ENCODE results near the gene LDHD. TPM values are rescaled to one million over a fixed set of nuclear protein-coding genes. Genes with fewer than 3 reads are reported as not detected.

Gene LDHD
- total and polyA plus RNA-seq, 2 of the 13 experiments (the other 11 are each of a cell fraction or from before 2014, with no cell fraction given), result 9.1 to 9.8 TPM

DNA sequence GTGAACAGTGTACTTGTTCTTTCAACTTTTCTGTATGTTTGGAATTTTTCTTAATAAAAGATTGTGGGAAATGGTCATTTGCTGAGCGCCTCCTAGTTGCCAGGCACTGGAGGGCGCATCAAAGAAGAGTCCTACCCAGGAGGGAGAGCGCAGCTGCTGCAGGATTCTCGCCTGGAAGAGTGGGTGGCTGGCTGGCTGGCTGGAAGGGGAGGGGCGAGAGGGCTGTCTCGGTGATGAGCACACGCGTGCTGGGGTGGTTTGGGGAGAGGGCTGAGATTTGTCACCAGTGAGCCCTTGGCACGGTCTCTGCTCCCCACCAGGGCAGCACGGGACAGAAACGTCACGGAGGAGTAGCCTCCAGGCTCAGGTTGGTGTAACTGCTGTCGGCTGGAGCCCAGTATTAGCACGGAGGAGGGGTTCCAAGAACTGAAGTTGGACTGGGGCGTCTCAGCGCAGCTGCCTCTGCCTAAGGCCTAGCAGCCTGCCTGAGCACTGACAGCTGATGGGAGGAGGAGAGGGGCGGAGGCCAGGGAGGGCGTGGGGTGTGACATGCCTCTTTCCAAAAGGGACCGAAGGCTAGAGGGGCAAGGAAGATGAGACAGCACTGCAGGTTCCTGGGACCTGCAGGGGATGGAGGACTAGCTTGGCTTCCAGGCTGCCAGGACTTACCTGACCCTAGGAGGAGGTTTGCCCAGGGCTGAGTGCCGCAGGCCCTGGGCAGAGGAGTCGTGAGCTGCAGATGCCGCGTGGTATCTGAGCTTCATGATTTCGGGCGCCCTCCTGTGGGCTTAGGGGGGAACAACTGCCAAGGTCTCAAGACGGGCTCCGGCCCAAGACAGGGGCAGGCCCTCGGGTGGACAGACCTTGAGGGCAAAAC is 5.7 kb downstream of the LDHD start (continued):
- TF ChIP-seq, protein P1, sequence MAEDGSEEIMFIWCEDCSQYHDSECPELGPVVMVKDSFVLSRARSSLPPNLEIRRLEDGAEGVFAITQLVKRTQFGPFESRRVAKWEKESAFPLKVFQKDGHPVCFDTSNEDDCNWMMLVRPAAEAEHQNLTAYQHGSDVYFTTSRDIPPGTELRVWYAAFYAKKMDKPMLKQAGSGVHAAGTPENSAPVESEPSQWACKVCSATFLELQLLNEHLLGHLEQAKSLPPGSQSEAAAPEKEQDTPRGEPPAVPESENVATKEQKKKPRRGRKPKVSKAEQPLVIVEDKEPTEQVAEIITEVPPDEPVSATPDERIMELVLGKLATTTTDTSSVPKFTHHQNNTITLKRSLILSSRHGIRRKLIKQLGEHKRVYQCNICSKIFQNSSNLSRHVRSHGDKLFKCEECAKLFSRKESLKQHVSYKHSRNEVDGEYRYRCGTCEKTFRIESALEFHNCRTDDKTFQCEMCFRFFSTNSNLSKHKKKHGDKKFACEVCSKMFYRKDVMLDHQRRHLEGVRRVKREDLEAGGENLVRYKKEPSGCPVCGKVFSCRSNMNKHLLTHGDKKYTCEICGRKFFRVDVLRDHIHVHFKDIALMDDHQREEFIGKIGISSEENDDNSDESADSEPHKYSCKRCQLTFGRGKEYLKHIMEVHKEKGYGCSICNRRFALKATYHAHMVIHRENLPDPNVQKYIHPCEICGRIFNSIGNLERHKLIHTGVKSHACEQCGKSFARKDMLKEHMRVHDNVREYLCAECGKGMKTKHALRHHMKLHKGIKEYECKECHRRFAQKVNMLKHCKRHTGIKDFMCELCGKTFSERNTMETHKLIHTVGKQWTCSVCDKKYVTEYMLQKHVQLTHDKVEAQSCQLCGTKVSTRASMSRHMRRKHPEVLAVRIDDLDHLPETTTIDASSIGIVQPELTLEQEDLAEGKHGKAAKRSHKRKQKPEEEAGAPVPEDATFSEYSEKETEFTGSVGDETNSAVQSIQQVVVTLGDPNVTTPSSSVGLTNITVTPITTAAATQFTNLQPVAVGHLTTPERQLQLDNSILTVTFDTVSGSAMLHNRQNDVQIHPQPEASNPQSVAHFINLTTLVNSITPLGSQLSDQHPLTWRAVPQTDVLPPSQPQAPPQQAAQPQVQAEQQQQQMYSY (CRISPR knock-in tag; IDR thresholded peaks at IDR 0.05), result no peak
- TF ChIP-seq NFIC (IDR thresholded peaks at IDR 0.05; ENCODE audit: low read length) (no peak), PHF5A (CRISPR knock-in tag; IDR thresholded peaks at IDR 0.05; ENCODE audit: low read depth, unreplicated experiment) (peak; percentile 70), RELA (CRISPR knock-in tag; IDR thresholded peaks at IDR 0.05) (0 out of 2 replicates have a peak, but pooled peaks have one; percentile 71), DNMT1 (CRISPR knock-in tag; IDR thresholded peaks at IDR 0.05) (no peak), REXO4 (CRISPR knock-in tag; IDR thresholded peaks at IDR 0.05; ENCODE audit: borderline replicate concordance) (no peak), HNRNPLL (IDR thresholded peaks at IDR 0.05; ENCODE audit: low read depth, low read length, poor library complexity, severe bottlenecking) (peak; percentile 23)
- TF ChIP-seq, protein P2, sequence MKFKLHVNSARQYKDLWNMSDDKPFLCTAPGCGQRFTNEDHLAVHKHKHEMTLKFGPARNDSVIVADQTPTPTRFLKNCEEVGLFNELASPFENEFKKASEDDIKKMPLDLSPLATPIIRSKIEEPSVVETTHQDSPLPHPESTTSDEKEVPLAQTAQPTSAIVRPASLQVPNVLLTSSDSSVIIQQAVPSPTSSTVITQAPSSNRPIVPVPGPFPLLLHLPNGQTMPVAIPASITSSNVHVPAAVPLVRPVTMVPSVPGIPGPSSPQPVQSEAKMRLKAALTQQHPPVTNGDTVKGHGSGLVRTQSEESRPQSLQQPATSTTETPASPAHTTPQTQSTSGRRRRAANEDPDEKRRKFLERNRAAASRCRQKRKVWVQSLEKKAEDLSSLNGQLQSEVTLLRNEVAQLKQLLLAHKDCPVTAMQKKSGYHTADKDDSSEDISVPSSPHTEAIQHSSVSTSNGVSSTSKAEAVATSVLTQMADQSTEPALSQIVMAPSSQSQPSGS (CRISPR knock-in tag; IDR thresholded peaks at IDR 0.05), result peak; percentile 71
- TF ChIP-seq, protein P3, sequence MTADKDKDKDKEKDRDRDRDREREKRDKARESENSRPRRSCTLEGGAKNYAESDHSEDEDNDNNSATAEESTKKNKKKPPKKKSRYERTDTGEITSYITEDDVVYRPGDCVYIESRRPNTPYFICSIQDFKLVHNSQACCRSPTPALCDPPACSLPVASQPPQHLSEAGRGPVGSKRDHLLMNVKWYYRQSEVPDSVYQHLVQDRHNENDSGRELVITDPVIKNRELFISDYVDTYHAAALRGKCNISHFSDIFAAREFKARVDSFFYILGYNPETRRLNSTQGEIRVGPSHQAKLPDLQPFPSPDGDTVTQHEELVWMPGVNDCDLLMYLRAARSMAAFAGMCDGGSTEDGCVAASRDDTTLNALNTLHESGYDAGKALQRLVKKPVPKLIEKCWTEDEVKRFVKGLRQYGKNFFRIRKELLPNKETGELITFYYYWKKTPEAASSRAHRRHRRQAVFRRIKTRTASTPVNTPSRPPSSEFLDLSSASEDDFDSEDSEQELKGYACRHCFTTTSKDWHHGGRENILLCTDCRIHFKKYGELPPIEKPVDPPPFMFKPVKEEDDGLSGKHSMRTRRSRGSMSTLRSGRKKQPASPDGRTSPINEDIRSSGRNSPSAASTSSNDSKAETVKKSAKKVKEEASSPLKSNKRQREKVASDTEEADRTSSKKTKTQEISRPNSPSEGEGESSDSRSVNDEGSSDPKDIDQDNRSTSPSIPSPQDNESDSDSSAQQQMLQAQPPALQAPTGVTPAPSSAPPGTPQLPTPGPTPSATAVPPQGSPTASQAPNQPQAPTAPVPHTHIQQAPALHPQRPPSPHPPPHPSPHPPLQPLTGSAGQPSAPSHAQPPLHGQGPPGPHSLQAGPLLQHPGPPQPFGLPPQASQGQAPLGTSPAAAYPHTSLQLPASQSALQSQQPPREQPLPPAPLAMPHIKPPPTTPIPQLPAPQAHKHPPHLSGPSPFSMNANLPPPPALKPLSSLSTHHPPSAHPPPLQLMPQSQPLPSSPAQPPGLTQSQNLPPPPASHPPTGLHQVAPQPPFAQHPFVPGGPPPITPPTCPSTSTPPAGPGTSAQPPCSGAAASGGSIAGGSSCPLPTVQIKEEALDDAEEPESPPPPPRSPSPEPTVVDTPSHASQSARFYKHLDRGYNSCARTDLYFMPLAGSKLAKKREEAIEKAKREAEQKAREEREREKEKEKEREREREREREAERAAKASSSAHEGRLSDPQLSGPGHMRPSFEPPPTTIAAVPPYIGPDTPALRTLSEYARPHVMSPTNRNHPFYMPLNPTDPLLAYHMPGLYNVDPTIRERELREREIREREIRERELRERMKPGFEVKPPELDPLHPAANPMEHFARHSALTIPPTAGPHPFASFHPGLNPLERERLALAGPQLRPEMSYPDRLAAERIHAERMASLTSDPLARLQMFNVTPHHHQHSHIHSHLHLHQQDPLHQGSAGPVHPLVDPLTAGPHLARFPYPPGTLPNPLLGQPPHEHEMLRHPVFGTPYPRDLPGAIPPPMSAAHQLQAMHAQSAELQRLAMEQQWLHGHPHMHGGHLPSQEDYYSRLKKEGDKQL (CRISPR knock-in tag; IDR thresholded peaks at IDR 0.05; ENCODE audit: low read depth), result 0 out of 2 replicates have a peak, but pooled peaks have one; percentile 49
